Coronary artery (tissue), 2 donors: ENCODE data around the gene KIRREL3.

Source experiments
- DNase-seq: peaks from one replicate; pipeline ENCODE4 v3.0.0-alpha.2; 2017; ENCODE audit warnings: low spot score
- H3K27ac ChIP-seq, 2 donors: fragments of 200-600 bp; sonication (generic); one replicate each; pipeline ENCODE4 v1.5.1; 2016 to 2019
- H3K4me3 ChIP-seq: fragments of 200-600 bp; sonication (generic); 2 replicates; pipeline ENCODE4 v1.5.1; 2016; ENCODE audit warnings: mild to moderate bottlenecking, moderate library complexity
- TF ChIP-seq, protein P1 (sequence below): fragments of 200-600 bp; sonication (generic); IDR thresholded peaks from one replicate; pipeline ENCODE4 v1.5.1; 2019; ENCODE audit warnings: antibody characterized with exemption

KIRREL3 gene

DNA sequence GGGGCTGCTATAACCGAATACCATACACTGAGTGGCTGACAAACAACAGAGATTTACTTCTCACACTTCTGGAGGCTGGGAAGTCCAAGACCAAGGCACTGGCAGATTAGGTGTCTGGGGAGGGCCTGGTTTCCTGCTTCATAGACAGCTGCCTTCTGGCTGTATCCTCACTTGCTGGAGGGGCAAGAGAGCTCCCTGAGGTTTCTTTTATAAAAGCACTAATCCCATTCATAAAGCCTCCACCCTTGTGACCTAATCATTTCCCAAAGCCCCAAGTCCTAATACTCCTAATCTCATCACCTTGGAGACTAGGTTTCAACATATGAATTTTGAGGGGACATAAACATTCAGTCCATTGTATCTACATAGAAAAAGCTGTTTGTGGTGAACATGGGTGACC, 131.8 kb downstream of the KIRREL3 start:
- TF ChIP-seq, protein P1, sequence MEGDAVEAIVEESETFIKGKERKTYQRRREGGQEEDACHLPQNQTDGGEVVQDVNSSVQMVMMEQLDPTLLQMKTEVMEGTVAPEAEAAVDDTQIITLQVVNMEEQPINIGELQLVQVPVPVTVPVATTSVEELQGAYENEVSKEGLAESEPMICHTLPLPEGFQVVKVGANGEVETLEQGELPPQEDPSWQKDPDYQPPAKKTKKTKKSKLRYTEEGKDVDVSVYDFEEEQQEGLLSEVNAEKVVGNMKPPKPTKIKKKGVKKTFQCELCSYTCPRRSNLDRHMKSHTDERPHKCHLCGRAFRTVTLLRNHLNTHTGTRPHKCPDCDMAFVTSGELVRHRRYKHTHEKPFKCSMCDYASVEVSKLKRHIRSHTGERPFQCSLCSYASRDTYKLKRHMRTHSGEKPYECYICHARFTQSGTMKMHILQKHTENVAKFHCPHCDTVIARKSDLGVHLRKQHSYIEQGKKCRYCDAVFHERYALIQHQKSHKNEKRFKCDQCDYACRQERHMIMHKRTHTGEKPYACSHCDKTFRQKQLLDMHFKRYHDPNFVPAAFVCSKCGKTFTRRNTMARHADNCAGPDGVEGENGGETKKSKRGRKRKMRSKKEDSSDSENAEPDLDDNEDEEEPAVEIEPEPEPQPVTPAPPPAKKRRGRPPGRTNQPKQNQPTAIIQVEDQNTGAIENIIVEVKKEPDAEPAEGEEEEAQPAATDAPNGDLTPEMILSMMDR, result no peak
- no peak for DNase-seq
- Histone ChIP-seq H3K4me3 (no peak overlapping the region), H3K27ac (no peak overlapping the region)

DNA sequence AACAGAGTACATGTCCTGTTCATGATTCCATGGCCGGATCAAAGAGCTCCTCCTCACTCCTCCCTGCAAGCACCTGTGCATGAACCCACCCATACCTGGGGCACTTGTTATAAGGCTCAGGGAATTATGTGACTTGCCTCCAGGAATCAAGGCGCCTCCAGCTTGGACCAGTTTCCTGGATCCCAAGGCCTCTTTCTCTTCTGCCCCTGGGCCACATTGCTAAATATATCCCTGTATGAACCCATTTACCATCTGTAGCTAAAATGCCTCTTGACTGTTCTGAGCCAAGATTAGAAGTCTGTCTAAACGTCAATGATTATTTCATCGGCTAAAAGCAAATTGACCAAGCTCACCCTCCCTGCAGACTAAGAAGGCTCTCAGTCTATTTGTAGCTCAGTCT, 135.6 kb downstream of the KIRREL3 start:
- Histone ChIP-seq H3K4me3 (no peak overlapping the region), H3K27ac (no peak overlapping the region)
- no peak for DNase-seq
- TF ChIP-seq, protein P1, result no peak

DNA sequence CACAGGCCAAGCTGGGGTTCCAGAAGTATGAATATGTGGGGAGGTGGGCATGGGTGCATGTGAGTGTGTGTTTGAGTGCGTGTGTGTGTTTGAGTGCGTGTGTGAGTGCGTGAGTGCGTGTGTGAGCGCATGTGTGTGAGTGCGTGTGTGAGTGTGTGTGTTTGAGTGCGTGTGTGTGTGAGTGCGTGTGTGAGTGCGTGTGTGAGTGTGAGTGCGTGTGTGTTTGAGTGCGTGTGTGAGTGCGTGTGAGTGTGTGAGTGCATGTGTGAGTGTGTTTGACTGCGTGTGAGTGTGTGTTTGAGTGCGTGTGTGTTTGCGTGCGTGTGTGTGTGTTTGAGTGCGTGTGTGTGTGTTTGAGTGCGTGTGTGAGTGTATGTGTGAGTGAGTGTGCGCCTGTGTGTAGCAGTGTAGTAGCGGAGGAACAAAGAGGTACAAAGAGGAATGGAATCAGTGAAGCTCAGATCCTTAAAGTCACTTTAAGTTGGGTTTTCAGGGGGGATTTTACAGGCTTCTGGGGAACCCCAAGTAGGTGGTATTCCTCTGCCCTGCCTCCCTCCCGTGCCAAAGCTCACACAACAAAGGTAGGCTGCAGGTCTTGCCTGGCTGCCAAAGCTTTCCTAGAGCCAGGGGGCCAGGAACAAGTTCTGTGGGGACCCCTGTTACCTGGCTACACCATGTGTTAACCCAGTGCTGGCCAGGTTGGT, 137.1 kb downstream of the KIRREL3 start:
- Histone ChIP-seq H3K27ac (no peak overlapping the region), H3K4me3 (no peak overlapping the region)
- TF ChIP-seq, protein P1, result no peak
- DNase-seq, result no peak

DNA sequence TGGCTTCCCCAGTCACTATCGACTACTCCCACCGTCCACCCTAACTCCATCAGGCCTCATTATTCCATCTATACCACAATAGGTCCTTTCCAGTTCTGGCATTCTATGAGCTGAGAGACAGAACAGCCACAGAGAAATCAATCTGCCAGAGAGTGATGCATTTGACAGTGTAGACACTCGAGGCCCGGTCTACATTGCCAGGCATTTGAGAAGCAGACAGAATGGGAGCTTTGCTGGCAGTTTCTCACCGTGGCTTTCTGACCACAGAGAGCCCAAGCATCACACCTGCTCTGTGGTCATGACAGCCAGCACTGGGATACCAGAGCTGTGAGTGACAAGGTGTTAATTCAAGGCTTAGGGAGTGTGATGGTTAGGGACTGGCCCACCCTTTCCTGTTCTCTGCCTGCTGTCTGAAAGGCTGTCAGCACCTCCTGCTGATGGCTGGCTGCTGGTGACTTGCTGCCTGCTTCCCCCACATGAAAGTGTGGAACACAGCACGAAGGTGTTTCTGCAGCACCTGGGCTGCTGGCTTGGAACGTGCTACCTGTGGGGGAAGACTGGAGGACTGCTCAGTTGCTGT, 137.8 kb downstream of the KIRREL3 start:
- TF ChIP-seq, protein P1, result no peak
- DNase-seq, result no peak
- no peak overlapping the region for H3K27ac ChIP-seq

DNA sequence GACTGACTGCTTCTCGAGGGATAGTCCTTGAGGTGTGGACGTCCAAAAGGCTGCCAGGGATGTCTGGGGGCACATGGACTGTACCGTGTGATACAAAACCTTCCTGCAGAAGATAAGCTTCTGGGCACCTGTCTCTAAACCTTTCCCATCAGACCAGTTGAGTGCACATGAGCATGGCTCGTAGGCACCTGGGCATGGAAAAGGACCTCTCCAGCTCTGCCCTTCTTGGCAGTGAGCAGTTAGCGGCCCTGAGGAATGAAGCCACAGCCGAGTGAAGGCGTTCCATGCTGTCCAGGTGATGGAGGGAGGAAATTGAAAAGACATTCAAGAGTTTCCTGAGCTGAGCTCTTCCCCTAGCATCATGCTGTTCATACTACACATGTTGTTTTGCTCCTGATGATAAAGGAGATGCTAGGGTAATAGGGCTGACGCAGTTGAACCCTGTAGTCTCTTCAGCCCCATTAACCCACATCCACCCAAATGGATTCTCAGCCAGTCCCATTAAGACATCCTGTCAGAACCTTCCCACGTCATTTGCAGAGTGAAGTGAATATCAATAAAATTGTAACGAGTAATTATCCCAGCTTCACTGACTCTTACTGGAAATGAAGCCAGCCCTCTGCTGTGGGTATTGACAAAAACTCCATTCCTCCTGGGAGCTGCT, 138.6 kb downstream of the KIRREL3 start:
- no peak overlapping the region for H3K4me3 ChIP-seq
- no peak for DNase-seq
- no peak overlapping the region for H3K27ac ChIP-seq
- TF ChIP-seq, protein P1, result no peak

More for the DNA sequence above, 137.8 kb downstream of the KIRREL3 start:
- H3K4me3 ChIP-seq, result no peak overlapping the region

DNA sequence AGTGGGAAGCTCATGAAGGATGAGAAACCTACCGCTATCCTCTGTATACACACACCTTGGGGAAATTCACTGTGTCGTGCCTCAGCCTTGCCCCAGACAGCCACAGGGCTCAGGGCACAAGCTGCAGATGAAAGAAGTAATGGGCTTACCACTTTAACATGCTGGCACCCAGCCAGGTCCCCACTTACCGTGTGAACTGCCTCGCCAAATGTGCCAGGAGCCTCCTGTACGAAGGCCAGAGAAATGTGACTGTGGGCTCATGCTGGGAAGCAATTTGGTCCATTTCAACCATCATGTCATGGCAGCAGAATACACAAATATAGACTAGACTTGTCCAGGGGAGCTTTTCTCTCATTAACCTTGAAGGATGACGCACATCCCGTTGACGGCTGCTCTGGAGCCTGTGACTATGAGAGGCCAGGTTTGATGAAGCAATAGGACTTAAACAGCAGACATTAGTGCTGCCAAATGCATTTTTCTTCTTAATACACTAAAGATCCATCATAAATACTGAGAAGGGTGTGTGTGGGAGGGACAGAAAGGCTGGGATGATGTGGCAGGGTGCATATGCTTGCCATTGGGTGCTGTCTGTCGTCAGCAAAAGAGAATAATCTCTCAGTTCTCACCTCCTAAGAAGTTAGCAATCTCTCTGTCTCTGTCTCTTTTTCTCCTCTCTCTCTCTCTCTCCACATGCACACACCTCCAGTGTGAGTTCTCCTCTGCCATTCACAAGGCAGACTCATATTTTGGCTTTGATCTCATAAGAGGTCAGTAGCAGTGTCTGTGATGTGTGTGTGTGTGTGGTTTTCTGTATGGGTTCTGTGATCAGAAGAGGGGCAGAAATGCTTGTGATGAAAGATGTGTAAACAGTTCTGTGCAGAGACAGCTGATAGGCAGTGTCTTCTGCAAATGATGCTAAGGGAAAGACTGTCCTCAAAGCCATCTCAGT, 142.4 kb downstream of the KIRREL3 start:
- TF ChIP-seq, protein P1, result no peak
- no peak overlapping the region for H3K4me3 ChIP-seq
- DNase-seq, result no peak
- no peak overlapping the region for H3K27ac ChIP-seq
